Daoy (cell line): Measurements from ENCODE around the gene SIAE. TPM values are rescaled to one million over a fixed set of nuclear protein-coding genes. Genes with fewer than 3 reads are reported as not detected.
A peak's percentile ranks its signal among the peaks of the same experiment; 100 is the strongest.

Experiments
- DNase-seq: peaks from one replicate; pipeline ENCODE4 v3.0.0-alpha.2; 2015; ENCODE audit warnings: low read depth
- total RNA-seq: library from RNA; depleted of rRNA; stranded (reverse); fragments of >200 nt; shearing (Covaris generic); gene quantifications from 2 replicates; pipeline ENCODE4 v1.2.3, GENCODE V29; 2014; rRNA removed

SIAE gene, protein sequence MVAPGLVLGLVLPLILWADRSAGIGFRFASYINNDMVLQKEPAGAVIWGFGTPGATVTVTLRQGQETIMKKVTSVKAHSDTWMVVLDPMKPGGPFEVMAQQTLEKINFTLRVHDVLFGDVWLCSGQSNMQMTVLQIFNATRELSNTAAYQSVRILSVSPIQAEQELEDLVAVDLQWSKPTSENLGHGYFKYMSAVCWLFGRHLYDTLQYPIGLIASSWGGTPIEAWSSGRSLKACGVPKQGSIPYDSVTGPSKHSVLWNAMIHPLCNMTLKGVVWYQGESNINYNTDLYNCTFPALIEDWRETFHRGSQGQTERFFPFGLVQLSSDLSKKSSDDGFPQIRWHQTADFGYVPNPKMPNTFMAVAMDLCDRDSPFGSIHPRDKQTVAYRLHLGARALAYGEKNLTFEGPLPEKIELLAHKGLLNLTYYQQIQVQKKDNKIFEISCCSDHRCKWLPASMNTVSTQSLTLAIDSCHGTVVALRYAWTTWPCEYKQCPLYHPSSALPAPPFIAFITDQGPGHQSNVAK
- 3.7 and 4.1 TPM in 2 replicates for total RNA-seq

DNA sequence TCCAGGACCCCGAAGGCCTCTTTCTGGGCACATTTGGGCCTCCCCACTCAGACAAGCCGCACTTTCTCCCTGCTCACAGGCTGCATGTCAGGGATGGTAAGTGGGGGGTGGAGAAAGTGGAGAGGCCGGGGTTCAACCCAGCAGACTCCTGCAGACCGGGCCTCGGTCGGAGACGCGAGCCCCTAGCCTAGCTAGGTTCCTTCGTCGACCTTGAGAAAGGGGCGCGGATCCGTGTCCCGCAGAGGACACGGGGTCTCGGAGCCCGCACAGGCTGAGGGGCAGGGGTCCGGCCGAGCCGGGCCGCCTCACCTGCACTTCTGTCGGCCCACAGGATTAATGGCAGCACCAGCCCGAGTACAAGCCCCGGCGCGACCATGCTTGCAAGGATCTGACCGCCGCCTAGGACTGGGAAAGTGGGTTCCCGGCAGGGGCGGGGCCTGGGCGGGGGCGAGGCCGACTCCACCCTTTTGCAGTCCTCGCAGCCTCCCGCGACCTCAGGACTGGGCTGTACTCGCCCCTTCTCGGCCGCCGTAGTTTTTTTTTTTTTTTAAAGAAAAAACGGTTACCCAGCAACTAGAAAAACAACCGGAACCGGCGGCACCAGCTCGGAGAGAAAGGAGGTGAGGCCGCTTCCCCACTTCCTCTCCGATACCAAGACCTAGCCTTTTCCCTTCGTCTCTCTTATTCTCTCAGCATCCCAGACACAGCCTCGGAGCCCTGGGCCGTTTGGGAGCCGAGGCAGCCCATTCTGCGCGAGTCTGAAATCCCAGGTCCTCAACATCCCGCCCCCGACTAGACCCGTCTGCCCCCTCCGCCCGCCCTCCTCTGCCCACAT lies at the start of gene SIAE, which contains the start of gene SPA17:
Gene SIAE (minus strand): TSS at position 407 of the 835 bp plus-strand sequence. CDS start 31 bp downstream, at position 376.
Gene SPA17 (plus strand): TSS at position 572 of the 835 bp plus-strand sequence. CDS start 1,361 bp downstream, outside the sequence.
- peak; percentile 92 for DNase-seq

DNA sequence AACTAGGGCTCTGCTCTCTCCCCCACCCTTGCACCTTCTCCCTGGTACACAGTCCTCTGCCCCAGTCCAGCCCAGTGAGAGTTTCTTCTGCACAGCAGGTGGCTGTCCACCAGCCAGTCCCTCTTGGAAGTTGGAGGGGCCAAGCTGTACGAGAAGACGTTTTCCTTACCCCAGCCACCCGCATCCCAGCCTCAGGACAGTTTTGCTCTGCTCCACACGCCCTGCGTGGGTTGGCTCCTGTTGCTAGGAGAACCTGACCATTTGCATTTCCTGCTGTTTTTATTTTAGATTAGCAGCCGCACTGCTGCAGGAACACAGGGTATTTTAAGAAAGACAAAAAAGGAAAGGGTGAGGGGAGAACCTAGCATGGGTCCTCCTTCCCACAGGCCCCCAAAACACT lies 48.6 kb upstream of the SIAE start:
- no peak for DNase-seq

DNA sequence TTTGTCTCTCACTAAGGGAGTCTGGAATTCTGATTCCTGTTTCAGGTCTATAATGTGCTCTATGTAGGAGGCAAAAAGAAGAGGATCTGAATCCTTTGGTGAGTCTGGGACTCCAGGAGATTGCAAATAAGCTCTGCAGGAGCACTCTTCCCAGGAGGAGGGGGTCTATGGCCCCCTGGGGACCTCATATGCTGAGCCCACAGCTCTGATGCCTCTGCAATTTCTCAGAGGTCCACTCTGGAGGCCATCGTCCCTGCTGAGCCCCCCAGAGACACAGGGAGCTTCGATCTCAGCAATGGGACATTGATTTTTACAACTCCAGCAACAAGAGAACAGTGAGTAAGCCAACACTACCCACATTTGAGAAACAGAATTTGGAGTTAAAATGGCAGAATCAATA lies 46.0 kb upstream of the SIAE start:
- DNase-seq: no peak

GRCh38 chr11:124718801-124719200 lies 45.3 kb upstream of the SIAE start:
- DNase-seq: no peak

- peak; percentile 60 for DNase-seq
These were observed 44.5 kb upstream of the SIAE start for GRCh38 chr11:124717786-124718651.

DNA sequence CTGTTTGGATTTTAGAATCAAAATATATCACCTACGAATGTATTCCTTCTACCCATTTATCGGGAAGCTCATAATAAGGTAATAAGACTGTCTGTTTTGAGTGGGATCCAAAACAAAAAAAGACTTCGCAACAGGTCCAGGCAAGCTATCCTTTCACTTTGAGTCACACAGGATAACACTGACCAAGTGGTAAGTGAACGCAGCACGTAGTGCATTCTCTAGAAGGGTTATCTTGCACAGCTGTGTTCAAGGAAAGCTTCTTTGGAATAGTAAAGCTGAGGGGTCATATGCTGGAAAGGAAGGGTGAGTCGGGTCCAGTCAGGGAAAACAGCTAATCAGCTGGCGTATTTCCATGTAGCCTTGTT lies 43.9 kb upstream of the SIAE start:
- DNase-seq: no peak

- peak; percentile 14 for DNase-seq
These were observed 43.1 kb upstream of the SIAE start for GRCh38 chr11:124716591-124716990.

GRCh38 chr11:124712392-124712791 lies 38.9 kb upstream of the SIAE start:
- no peak for DNase-seq

GRCh38 chr11:124707829-124708228 lies 34.3 kb upstream of the SIAE start:
- DNase-seq: no peak

DNA sequence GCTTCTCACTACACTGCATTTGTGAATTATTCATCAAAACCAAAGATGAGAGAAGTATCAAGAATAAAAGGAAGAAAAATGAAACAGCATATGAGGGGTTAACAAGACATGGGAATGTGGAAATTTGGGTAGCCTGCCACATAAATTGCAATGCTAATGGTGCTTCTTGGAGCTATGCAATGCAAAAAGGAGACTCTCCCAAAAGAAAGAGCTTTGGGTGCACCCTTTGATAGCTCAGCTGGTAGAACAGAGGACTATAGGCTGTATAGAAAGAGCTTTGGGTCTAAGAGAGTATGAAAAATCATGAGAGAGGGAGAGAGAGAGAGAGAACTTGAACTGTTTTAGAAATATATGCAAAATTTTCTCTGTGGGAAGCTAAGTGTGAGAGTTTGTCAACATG lies 26.5 kb upstream of the SIAE start:
- DNase-seq: no peak

- no peak for DNase-seq
These were observed 26.0 kb upstream of the SIAE start for GRCh38 chr11:124699547-124699946.

DNA sequence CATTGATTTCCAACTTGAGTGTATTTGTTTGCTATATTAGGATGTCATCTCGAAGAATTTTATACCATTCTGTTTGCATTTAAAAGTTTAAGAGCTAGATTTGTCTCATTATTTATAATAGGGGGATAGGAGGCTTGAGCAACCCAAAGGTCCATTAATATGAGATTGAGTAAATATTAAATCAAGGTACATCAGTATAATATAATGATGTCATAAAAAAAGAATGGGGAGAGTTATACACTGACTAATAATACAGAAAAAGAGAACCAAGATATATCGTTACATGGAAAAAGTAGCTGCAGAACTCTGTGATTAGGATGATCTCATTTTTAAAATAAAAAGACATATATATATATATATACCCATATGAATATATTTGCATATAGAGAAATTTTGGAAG lies 19.6 kb upstream of the SIAE start:
- DNase-seq: no peak

- DNase-seq: no peak
These were observed 8.9 kb upstream of the SIAE start for GRCh38 chr11:124682443-124682842.

GRCh38 chr11:124681421-124681820 lies 7.9 kb upstream of the SIAE start:
- no peak for DNase-seq

DNA sequence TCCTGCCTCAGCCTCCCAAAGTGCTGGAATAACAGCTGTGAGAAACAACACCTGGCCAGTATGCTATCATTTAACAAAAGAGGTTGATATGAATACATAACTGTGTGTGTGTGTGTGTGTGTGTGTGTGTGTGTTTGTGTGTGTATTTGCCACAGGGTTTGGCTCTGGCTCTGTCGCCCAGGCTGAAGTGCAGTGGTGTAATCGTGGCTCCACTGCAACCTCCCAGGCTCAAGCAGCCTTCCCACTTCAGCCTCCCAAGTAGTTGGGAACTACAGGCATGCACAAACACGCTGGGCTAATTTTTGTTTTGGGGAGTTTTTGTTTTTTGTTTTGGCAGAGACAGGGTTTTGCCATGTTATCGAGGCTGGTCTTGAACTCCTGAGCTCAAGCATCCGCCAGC lies 4.9 kb upstream of the SIAE start:
- no peak for DNase-seq

DNA sequence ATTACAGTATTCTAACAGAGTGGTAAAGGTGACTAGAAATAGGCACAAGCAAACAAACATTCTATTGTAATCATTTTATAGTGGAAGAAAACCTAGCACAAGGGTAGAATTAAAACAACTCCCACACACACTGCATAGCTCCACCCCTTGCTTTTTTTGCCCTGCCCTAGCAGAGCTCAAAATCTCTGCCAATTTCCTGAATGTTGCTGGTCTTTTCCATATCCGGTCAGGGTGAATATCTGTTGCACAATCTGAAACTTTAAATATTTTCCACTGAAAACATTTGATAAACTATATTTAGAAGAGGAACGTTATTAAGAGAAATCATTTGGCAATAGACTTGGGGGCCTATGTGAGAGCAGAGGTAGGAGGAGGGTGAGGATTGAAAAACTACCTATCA lies 2.8 kb upstream of the SIAE start:
- DNase-seq: no peak

- no peak for DNase-seq
These were observed 1.0 kb upstream of the SIAE start for GRCh38 chr11:124674571-124674970.

DNA sequence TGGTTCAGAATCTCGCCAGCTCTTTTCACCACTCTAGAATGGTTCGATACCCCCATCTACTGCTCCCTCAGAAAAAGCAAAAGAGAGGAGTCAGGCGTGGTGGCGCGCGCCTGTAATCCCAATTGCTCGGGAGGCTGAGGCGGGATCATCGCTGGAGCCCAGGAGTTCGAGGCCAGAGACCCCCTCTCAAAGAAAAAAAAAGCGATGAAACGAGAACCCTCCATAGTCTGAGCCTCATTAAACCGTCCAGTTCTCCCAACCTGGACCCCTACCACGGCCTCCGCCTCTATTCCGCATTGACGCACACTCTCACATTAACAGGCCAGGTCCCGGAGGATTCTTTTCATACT lies 604 bp upstream of the SIAE start:
- DNase-seq: no peak

GRCh38 chr11:124672536-124673215 lies 863 bp downstream of the SIAE start:
- DNase-seq: no peak

GRCh38 chr11:124670732-124671131 lies 2.8 kb downstream of the SIAE start:
- DNase-seq: peak; percentile 5

DNA sequence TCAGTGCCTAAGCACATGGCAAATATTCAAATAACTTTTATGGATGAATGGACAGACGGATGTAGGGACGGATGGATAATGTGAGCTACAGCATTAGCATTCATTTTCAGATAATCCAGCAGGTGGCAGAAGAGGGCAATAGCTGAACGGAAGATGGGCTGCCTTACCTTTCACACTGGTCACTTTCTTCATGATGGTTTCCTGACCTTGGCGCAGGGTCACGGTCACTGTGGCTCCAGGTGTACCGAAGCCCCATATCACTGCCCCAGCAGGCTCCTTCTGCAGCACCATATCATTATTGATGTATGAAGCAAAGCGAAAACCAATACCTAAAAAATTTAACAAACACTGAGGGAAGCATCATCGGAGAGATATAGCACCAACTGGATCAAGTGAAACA lies 4.3 kb downstream of the SIAE start:
- DNase-seq: peak; percentile 51
